ENCODE results near the gene SNORC.

DNA sequence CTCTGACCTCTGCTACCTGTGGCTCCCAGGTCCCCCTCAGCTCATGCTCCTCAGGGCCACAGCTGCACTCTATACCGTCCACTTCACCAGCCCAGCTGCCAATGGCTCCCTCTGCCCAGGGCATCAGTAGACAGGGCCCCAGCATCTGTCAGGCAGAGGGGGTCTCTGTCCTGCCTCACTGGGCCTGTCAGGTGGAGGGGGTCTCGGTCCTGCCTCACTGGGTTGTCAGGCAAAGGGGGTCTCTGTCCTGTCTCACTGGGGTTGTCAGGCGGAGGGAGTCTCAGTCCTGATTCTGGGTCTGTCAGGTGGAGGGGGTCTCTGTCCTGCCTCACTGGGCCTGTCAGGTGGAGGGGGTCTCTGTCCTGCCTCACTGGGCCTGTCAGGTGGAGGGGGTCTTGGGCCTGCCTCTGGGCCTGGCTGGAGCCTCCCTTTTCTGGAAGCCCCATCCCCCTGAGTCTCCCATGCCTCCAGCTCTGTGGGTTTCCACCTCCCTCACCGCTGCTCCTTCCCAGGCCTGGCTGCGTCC lies 19.9 kb downstream of the SNORC start:
- TF ChIP-seq CTCF (IDR thresholded peaks at IDR 0.05; ENCODE audit: low read depth, low read length, missing input control) = no peak
- TF ChIP-seq, protein P1, sequence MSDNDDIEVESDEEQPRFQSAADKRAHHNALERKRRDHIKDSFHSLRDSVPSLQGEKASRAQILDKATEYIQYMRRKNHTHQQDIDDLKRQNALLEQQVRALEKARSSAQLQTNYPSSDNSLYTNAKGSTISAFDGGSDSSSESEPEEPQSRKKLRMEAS (IDR thresholded peaks at IDR 0.05) = no peak
- TF ChIP-seq YY1 (IDR thresholded peaks at IDR 0.05) = no peak
- no peak for TF ChIP-seq SP1 (IDR thresholded peaks at IDR 0.05)
- TF ChIP-seq HNF4G (IDR thresholded peaks at IDR 0.05) = no peak
- TF ChIP-seq GABPA (IDR thresholded peaks at IDR 0.05 in 1 of 2, conservative IDR thresholded peaks at IDR 0.05 in 1 of 2) = no peak
- TF ChIP-seq, protein P2, sequence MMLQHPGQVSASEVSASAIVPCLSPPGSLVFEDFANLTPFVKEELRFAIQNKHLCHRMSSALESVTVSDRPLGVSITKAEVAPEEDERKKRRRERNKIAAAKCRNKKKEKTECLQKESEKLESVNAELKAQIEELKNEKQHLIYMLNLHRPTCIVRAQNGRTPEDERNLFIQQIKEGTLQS (IDR thresholded peaks at IDR 0.05) = no peak
- TF ChIP-seq RAD21 (IDR thresholded peaks at IDR 0.05) = no peak
- no peak for TF ChIP-seq TAF1 (conservative IDR thresholded peaks at IDR 0.05)
- TF ChIP-seq FOXA1 (IDR thresholded peaks at IDR 0.05) = no peak
- no peak for TF ChIP-seq EGR1 (IDR thresholded peaks at IDR 0.05; ENCODE audit: low read depth in 2 of 2)
- TF ChIP-seq, protein P3, sequence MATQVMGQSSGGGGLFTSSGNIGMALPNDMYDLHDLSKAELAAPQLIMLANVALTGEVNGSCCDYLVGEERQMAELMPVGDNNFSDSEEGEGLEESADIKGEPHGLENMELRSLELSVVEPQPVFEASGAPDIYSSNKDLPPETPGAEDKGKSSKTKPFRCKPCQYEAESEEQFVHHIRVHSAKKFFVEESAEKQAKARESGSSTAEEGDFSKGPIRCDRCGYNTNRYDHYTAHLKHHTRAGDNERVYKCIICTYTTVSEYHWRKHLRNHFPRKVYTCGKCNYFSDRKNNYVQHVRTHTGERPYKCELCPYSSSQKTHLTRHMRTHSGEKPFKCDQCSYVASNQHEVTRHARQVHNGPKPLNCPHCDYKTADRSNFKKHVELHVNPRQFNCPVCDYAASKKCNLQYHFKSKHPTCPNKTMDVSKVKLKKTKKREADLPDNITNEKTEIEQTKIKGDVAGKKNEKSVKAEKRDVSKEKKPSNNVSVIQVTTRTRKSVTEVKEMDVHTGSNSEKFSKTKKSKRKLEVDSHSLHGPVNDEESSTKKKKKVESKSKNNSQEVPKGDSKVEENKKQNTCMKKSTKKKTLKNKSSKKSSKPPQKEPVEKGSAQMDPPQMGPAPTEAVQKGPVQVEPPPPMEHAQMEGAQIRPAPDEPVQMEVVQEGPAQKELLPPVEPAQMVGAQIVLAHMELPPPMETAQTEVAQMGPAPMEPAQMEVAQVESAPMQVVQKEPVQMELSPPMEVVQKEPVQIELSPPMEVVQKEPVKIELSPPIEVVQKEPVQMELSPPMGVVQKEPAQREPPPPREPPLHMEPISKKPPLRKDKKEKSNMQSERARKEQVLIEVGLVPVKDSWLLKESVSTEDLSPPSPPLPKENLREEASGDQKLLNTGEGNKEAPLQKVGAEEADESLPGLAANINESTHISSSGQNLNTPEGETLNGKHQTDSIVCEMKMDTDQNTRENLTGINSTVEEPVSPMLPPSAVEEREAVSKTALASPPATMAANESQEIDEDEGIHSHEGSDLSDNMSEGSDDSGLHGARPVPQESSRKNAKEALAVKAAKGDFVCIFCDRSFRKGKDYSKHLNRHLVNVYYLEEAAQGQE (IDR thresholded peaks at IDR 0.05) = no peak

All from liver (tissue), 3 donors.